Activated naive CD8-positive, alpha-beta T cell treated with anti-CD3 and anti-CD28 coated beads for 36 hours (primary cell): Measurements from ENCODE around the gene USPL1. TPM values are rescaled to one million over a fixed set of nuclear protein-coding genes. Genes with fewer than 3 reads are reported as not detected.
"Not testable (repeated sequence)": the region's sequence is repeated elsewhere in the genome, so short reads cannot be mapped to it uniquely, and the experiment has no call there.

ENCODE experiments used
- DNase-seq: peaks from one replicate; pipeline ENCODE4 v3.0.0; 2021
- H3K27ac Mint-ChIP-seq: one replicate; pipeline ENCODE4 v1.8.0; 2022; ENCODE audit warnings: mild to moderate bottlenecking, moderate library complexity, mixed read lengths
- H3K27me3 Mint-ChIP-seq: one replicate; pipeline ENCODE4 v1.8.0; 2022; ENCODE audit warnings: mild to moderate bottlenecking, mixed read lengths
- H3K36me3 Mint-ChIP-seq: one replicate; pipeline ENCODE4 v1.8.0; 2021; ENCODE audit warnings: mild to moderate bottlenecking, mixed read lengths
- H3K4me1 Mint-ChIP-seq: one replicate; pipeline ENCODE4 v1.8.0; 2021; ENCODE audit warnings: mixed read lengths
- H3K4me3 Mint-ChIP-seq: one replicate; pipeline ENCODE4 v1.8.0; 2022; ENCODE audit warnings: mild to moderate bottlenecking, moderate library complexity, mixed read lengths
- H3K9me3 Mint-ChIP-seq: one replicate; pipeline ENCODE4 v1.8.0; 2022; ENCODE audit warnings: mixed read lengths
- total RNA-seq, 2 experiments: library from RNA; stranded (reverse); gene quantifications; one replicate each; pipeline ENCODE4 v1.2.3, GENCODE V29; 2021

Gene USPL1
- total RNA-seq, 2 experiments from 2014 or later, result 13.6 to 15.3 TPM

GRCh38 chr13:30633861-30634260 is 16.1 kb downstream of the USPL1 start:
- Mint-ChIP-seq H3K4me1 (peaks cover 49% of the 10 kb centered on the region), H3K4me3 (no peak overlapping the region), H3K36me3 (peaks cover 52% of the 10 kb centered on the region), H3K27me3 (no peaks in the 10 kb centered on the region), H3K27ac (no peak overlapping the region), H3K9me3 (peaks cover 6% of the 10 kb centered on the region)
- DNase-seq, result no peak

GRCh38 chr13:30634838-30635237 is 17.1 kb downstream of the USPL1 start:
- peaks cover 42% of the 10 kb centered on the region for H3K4me1 Mint-ChIP-seq
- no peak overlapping the region for H3K4me3 Mint-ChIP-seq
- no peaks in the 10 kb centered on the region for H3K27me3 Mint-ChIP-seq
- H3K36me3 Mint-ChIP-seq, result peaks cover 43% of the 10 kb centered on the region
- no peak for DNase-seq
- peaks cover 6% of the 10 kb centered on the region for H3K9me3 Mint-ChIP-seq
- H3K27ac Mint-ChIP-seq, result no peak overlapping the region

- H3K4me3 Mint-ChIP-seq, result no peak overlapping the region
- no peak for DNase-seq
- H3K4me1 Mint-ChIP-seq, result peaks cover 42% of the 10 kb centered on the region
- peaks cover 5% of the 10 kb centered on the region for H3K9me3 Mint-ChIP-seq
- no peak overlapping the region for H3K27ac Mint-ChIP-seq
- H3K27me3 Mint-ChIP-seq, result no peaks in the 10 kb centered on the region
- H3K36me3 Mint-ChIP-seq, result peaks cover 25% of the 10 kb centered on the region
These were observed 20.6 kb downstream of the USPL1 start for GRCh38 chr13:30638301-30638700.

GRCh38 chr13:30639671-30640070 is 22.0 kb downstream of the USPL1 start:
- DNase-seq, result no peak
- H3K36me3 Mint-ChIP-seq, result peaks cover 16% of the 10 kb centered on the region
- H3K9me3 Mint-ChIP-seq, result peaks cover under 1% of the 10 kb centered on the region
- H3K4me3 Mint-ChIP-seq, result no peak overlapping the region
- no peaks in the 10 kb centered on the region for H3K27me3 Mint-ChIP-seq
- no peak overlapping the region for H3K27ac Mint-ChIP-seq
- peaks cover 35% of the 10 kb centered on the region for H3K4me1 Mint-ChIP-seq

- not testable (repeated sequence) for H3K36me3 Mint-ChIP-seq, H3K27ac Mint-ChIP-seq
These were observed 23.5 kb downstream of the USPL1 start for GRCh38 chr13:30641173-30641572.

GRCh38 chr13:30645629-30646028 is 27.9 kb downstream of the USPL1 start:
- H3K27me3 Mint-ChIP-seq, result no peaks in the 10 kb centered on the region
- H3K36me3 Mint-ChIP-seq, result peaks cover 32% of the 10 kb centered on the region
- H3K4me3 Mint-ChIP-seq, result no peak overlapping the region
- DNase-seq, result no peak
- no peak overlapping the region for H3K27ac Mint-ChIP-seq
- H3K9me3 Mint-ChIP-seq, result no peaks in the 10 kb centered on the region
- H3K4me1 Mint-ChIP-seq, result peaks cover 12% of the 10 kb centered on the region

More at GRCh38 chr13:30641173-30641572, 23.5 kb downstream of the USPL1 start:
- H3K4me1 Mint-ChIP-seq, result peaks cover 25% of the 10 kb centered on the region
- DNase-seq, H3K9me3 Mint-ChIP-seq, H3K27me3 Mint-ChIP-seq, H3K4me3 Mint-ChIP-seq: not testable (repeated sequence)

- Mint-ChIP-seq H3K27me3 (no peaks in the 10 kb centered on the region), H3K4me3 (no peak overlapping the region), H3K36me3 (peaks cover 32% of the 10 kb centered on the region), H3K4me1 (peaks cover 17% of the 10 kb centered on the region), H3K9me3 (no peaks in the 10 kb centered on the region), H3K27ac (peak overlapping the region; percentile 4)
- DNase-seq, result no peak
These were observed 29.7 kb downstream of the USPL1 start for GRCh38 chr13:30647420-30647819.

GRCh38 chr13:30647824-30648521 is 30.3 kb downstream of the USPL1 start:
- no peak overlapping the region for H3K4me3 Mint-ChIP-seq
- peaks cover 22% of the 10 kb centered on the region for H3K4me1 Mint-ChIP-seq
- DNase-seq, result no peak
- H3K27me3 Mint-ChIP-seq, result no peaks in the 10 kb centered on the region
- peaks cover 36% of the 10 kb centered on the region for H3K36me3 Mint-ChIP-seq
- peak overlapping the region; percentile 26 for H3K27ac Mint-ChIP-seq
- no peaks in the 10 kb centered on the region for H3K9me3 Mint-ChIP-seq

GRCh38 chr13:30648522-30649012 is 30.8 kb downstream of the USPL1 start:
- Mint-ChIP-seq H3K27ac (no peak overlapping the region), H3K27me3 (no peaks in the 10 kb centered on the region), H3K4me1 (peaks cover 27% of the 10 kb centered on the region), H3K36me3 (peaks cover 36% of the 10 kb centered on the region), H3K9me3 (no peaks in the 10 kb centered on the region), H3K4me3 (no peak overlapping the region)
- DNase-seq, result no peak

GRCh38 chr13:30651648-30652047 is 33.9 kb downstream of the USPL1 start:
- not testable (repeated sequence) for H3K27ac Mint-ChIP-seq
- Mint-ChIP-seq H3K4me1 (peaks cover 34% of the 10 kb centered on the region), H3K36me3 (peaks cover 42% of the 10 kb centered on the region)

GRCh38 chr13:30652746-30653386 is 35.1 kb downstream of the USPL1 start:
- peaks cover 30% of the 10 kb centered on the region for H3K4me1 Mint-ChIP-seq
- H3K4me3 Mint-ChIP-seq, result no peak overlapping the region
- H3K27ac Mint-ChIP-seq, result peak overlapping the region; percentile 8
- H3K27me3 Mint-ChIP-seq, result no peaks in the 10 kb centered on the region
- DNase-seq, result no peak
- H3K36me3 Mint-ChIP-seq, result peaks cover 46% of the 10 kb centered on the region
- no peaks in the 10 kb centered on the region for H3K9me3 Mint-ChIP-seq

More at GRCh38 chr13:30651648-30652047, 33.9 kb downstream of the USPL1 start:
- not testable (repeated sequence) for H3K27me3 Mint-ChIP-seq, DNase-seq, H3K9me3 Mint-ChIP-seq, H3K4me3 Mint-ChIP-seq

GRCh38 chr13:30654430-30654829 is 36.7 kb downstream of the USPL1 start:
- Mint-ChIP-seq H3K36me3 (peaks cover 45% of the 10 kb centered on the region), H3K27me3 (no peaks in the 10 kb centered on the region), H3K9me3 (no peaks in the 10 kb centered on the region), H3K27ac (peak overlapping the region; percentile 52), H3K4me1 (peaks cover 28% of the 10 kb centered on the region), H3K4me3 (no peak overlapping the region)
- DNase-seq, result no peak

- no peak for DNase-seq
- H3K27ac Mint-ChIP-seq, result no peak overlapping the region
- H3K4me1 Mint-ChIP-seq, result peaks cover 29% of the 10 kb centered on the region
- no peaks in the 10 kb centered on the region for H3K27me3 Mint-ChIP-seq
- H3K9me3 Mint-ChIP-seq, result no peaks in the 10 kb centered on the region
- H3K4me3 Mint-ChIP-seq, result no peak overlapping the region
- peaks cover 38% of the 10 kb centered on the region for H3K36me3 Mint-ChIP-seq
These were observed 38.5 kb downstream of the USPL1 start for GRCh38 chr13:30656178-30656577.

- no peaks in the 10 kb centered on the region for H3K9me3 Mint-ChIP-seq
- H3K4me3 Mint-ChIP-seq, result no peak overlapping the region
- H3K4me1 Mint-ChIP-seq, result peaks cover 5% of the 10 kb centered on the region
These were observed 42.3 kb downstream of the USPL1 start for GRCh38 chr13:30659980-30660379.

GRCh38 chr13:30660796-30661195 is 43.1 kb downstream of the USPL1 start:
- Mint-ChIP-seq H3K36me3 (peaks cover 23% of the 10 kb centered on the region), H3K4me3 (no peak overlapping the region), H3K4me1 (peaks cover 3% of the 10 kb centered on the region), H3K9me3 (no peaks in the 10 kb centered on the region), H3K27ac (no peak overlapping the region), H3K27me3 (no peaks in the 10 kb centered on the region)
- DNase-seq, result no peak

More at GRCh38 chr13:30659980-30660379, 42.3 kb downstream of the USPL1 start:
- H3K27me3 Mint-ChIP-seq, result no peaks in the 10 kb centered on the region
- no peak for DNase-seq
- H3K36me3 Mint-ChIP-seq, result peaks cover 26% of the 10 kb centered on the region
- no peak overlapping the region for H3K27ac Mint-ChIP-seq
